OCI-M1 (cell line): ENCODE data around the gene EGFLAM.
"Not testable (repeated sequence)": the region's sequence is repeated elsewhere in the genome, so short reads cannot be mapped to it uniquely, and the experiment has no call there.

Experiments used
- DNase-seq: peaks from one replicate; lab custom pipeline; 2025; lab: John Stamatoyannopoulos, UW

Gene EGFLAM

DNA sequence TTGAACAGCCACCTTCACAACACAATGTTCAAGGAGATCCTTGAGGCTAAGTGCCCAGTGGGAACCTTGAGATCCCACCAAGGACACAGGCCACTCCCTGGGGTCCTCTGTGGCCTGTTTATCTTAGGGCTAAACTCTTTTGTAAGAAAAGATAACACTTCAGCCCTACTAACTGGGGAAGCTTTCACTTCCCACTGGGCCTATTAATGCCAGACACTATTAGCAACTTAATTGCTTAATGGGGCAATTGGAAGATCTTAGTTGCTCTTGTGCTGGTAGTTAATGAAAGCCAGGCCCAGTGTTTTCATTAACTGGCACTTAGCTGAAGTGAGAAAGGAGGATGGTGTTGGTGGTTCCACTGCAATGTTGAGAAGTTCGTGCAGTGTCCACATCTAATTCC is 117.1 kb downstream of the EGFLAM start:
- no peak for DNase-seq

DNA sequence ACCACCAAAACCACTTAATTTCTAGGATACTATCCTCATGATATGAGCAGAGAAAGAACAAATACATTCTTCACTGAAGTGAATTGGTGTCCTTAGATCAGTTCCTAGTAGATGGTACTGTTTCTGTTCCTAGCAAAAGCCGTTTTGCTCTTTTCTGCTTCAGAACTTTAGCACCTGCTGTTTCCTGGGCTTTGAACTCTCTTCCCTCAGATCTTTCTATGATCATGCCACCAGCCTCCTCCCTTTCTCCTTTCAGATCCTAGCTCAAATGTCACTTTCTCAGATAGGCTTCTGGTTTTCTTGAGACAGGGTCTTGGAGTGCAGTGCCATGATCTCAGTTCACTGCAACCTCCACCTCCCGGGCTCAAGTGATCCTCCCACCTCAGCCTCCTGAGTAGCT is 118.0 kb downstream of the EGFLAM start:
- DNase-seq = no peak

- no peak for DNase-seq
Measured at GRCh38 chr5:38378579-38378978, 120.2 kb downstream of the EGFLAM start.

- peak; percentile 69 for DNase-seq
Measured at GRCh38 chr5:38379350-38379937, 121.1 kb downstream of the EGFLAM start.

GRCh38 chr5:38380537-38380936 is 122.2 kb downstream of the EGFLAM start:
- no peak for DNase-seq

DNA sequence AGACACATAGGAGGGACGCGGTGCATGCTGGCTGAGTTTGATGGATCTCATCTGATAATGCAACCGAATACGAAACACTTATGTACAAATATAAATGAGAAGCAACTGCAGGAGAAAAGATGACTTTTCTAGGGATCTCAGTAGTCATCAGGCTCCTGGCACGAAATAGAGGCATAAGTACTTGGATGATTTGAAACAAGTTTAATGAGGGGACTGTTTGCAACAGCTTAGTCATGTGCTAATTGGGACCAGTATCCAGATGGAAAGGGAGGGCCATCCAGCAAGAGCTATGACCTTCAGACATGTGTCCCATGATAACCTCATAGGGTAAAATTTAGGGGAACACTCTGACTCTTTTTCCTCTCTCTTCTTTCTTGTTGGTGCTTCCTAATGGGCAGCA is 123.0 kb downstream of the EGFLAM start:
- DNase-seq = no peak

GRCh38 chr5:38382898-38383297 is 124.5 kb downstream of the EGFLAM start:
- peak; percentile 72 for DNase-seq

GRCh38 chr5:38383701-38384100 is 125.3 kb downstream of the EGFLAM start:
- DNase-seq = no peak

- no peak for DNase-seq
Measured at GRCh38 chr5:38384396-38384795, 126.0 kb downstream of the EGFLAM start.

GRCh38 chr5:38387161-38387560 is 128.8 kb downstream of the EGFLAM start:
- no peak for DNase-seq

GRCh38 chr5:38393636-38394035 is 135.3 kb downstream of the EGFLAM start:
- no peak for DNase-seq

- no peak for DNase-seq
Measured at GRCh38 chr5:38396766-38397165, 138.4 kb downstream of the EGFLAM start.

DNA sequence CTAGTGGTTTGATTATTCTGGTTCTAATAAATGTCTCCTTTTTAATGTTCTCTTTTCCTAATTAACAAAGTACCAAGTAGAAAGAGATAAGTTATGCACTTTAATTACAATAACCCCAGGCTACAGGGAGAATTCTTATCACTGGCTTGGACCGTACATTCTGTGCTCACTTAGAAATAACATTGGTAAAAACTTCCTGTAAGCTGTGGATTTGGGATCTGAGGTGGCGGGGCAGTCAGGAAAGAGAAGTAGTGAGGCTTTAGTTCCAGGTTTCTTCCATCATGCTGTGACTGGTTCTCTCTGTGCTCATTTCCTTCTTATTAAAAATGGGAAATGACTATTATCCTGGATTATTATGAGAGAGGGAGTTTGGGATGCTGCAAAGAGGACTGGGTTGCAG is 142.0 kb downstream of the EGFLAM start:
- DNase-seq = no peak

- no peak for DNase-seq
Measured at GRCh38 chr5:38401145-38401544, 142.8 kb downstream of the EGFLAM start.

DNA sequence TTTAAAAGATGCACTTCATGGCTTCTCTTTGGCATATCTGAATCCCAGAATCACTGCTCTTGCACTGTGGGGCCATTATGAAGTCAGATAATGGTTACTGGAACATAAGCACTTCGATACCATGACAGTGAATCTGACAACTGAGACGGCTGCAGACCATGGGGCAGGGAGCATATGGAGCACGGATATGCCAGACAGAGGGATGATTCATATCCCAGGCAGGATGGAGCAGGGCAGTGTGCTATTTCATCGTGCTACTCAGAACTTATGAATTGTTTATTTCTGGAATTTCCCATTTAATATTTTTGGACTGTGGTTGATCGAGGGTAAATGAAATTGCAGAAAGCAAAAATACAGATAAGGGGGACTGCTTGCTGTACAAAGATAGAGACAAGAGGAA is 145.0 kb downstream of the EGFLAM start:
- no peak for DNase-seq

GRCh38 chr5:38403877-38404635 is 145.7 kb downstream of the EGFLAM start:
- no peak for DNase-seq

DNA sequence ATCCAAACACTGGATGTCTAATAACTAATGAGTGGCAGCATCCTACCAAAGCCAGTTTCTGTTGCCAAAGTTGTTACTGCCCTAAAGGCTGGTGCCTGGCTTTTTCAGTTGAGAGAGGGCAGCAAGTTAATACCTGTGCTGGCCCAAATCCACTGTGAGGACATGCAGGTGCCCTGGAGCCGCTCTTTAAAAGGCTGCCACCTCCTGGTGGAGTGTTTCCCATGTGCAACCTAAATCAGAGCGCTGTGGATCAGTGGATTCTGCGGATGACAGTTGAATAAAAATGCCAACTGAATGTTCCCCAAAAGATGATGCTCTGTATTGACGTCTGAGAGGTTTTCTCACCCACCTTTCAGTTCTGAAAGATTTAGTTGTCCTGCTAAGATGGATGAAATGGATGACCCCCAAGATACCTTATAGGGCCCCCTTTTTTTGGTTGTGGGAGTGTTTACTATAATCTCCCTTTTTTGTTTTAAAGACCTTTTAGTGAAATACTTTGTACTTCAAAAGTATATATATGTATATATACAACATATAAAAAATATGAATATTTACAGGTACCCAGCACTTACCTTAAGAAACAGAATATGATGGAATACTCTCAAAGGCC is 146.4 kb downstream of the EGFLAM start:
- no peak for DNase-seq

- no peak for DNase-seq
Measured at GRCh38 chr5:38408446-38409198, 150.3 kb downstream of the EGFLAM start.

- no peak for DNase-seq
Measured at GRCh38 chr5:38410304-38410990, 152.1 kb downstream of the EGFLAM start.

DNA sequence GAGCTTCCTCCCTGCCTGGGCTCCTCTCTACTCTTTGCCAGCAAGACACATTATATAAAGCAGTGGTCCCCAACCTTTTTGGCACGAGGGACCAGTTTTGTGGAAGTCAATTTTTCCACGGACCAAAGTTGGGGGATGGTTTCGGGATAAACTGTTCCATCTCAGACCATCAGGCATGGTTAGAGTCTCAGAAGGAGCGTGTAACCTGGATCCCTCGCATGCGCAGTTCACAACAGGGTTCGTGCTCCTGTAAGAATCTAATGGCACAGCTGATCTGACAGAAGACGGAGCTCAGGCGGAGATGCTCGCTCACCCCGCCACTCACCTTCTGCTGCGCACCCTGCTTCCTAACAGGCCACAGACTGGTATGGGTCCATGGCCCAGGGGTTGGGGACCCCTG is 155.3 kb downstream of the EGFLAM start:
- no peak for DNase-seq

DNA sequence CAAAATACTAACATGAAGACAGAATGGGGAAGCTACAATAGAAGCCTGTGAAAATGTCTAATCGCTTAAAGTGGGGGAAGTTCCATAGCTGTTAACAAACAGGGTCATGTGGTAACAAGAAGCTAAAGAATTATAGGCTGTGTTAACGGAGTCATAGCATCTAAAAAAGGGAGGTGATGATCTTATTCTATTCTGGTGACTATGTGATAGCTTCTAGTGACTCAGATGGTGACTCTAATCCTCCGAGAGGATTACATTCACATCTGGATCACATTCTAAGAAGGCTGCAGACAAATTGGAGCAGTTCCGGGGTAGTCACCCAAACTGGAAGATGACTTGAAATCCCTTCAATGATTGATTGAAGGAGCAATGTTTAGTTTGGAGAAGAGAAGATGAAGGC is 156.0 kb downstream of the EGFLAM start:
- DNase-seq = peak; percentile 19

GRCh38 chr5:38415772-38416171 is 157.4 kb downstream of the EGFLAM start:
- DNase-seq = not testable (repeated sequence)
